ENCODE results near the gene OR6K6. TPM values are rescaled to one million over a fixed set of nuclear protein-coding genes. Genes with fewer than 3 reads are reported as not detected.
A peak's percentile ranks its signal among the peaks of the same experiment; 100 is the strongest.

Gene OR6K6
- total RNA-seq, 1 donor from 2014 or later = not detected

DNA sequence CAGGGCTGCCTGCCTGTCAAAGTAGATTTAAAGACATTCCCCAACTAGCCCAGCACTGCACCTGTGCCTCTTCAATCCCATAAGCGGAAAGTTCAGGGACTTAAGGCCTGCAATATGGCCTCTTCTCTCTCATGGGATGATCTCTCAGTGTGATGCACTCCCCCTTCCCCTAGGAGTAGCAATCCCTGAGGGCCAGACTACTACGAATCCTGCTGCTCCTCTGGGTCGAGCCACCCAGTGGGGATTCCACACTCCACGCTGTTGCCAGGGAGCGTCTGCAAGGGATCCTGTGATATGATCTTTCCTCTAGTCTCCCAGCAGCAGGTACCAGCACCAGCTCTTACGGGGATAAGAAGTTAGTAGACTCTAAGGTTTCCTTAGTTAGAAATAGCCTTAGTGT, 39.7 kb downstream of the OR6K6 start:
- Mint-ChIP-seq H3K4me1 (peaks cover 9% of the 10 kb centered on the region), H3K9me3 (no peaks in the 10 kb centered on the region), H3K27ac (no peak overlapping the region), H3K36me3 (no peaks in the 10 kb centered on the region), H3K4me3 (no peak overlapping the region), H3K27me3 (ENCODE audit: insufficient read depth, low read depth) (peaks cover 2% of the 10 kb centered on the region)
- TF ChIP-seq, protein P1, sequence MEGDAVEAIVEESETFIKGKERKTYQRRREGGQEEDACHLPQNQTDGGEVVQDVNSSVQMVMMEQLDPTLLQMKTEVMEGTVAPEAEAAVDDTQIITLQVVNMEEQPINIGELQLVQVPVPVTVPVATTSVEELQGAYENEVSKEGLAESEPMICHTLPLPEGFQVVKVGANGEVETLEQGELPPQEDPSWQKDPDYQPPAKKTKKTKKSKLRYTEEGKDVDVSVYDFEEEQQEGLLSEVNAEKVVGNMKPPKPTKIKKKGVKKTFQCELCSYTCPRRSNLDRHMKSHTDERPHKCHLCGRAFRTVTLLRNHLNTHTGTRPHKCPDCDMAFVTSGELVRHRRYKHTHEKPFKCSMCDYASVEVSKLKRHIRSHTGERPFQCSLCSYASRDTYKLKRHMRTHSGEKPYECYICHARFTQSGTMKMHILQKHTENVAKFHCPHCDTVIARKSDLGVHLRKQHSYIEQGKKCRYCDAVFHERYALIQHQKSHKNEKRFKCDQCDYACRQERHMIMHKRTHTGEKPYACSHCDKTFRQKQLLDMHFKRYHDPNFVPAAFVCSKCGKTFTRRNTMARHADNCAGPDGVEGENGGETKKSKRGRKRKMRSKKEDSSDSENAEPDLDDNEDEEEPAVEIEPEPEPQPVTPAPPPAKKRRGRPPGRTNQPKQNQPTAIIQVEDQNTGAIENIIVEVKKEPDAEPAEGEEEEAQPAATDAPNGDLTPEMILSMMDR (IDR thresholded peaks at IDR 0.05) = no peak
- TF ChIP-seq EZH2 (IDR thresholded peaks at IDR 0.05) (no peak), EZH2phosphoT487 (IDR thresholded peaks at IDR 0.05) (no peak)
- H3K4me1 ChIP-seq = no peaks in the 10 kb centered on the region
- peak overlapping the region; percentile 27 for H2AFZ ChIP-seq (replicated peaks)
- no peak overlapping the region for H3K27ac ChIP-seq
- H3K9me3 ChIP-seq (ENCODE audit: low read depth) = no peaks in the 10 kb centered on the region
- DNase-seq (ENCODE audit: low spot score) = no peak
- no peak overlapping the region for H3K4me2 ChIP-seq
- H3K79me2 ChIP-seq (ENCODE audit: low read depth) = no peaks in the 10 kb centered on the region
- H4K20me1 ChIP-seq (ENCODE audit: low read depth) = no peaks in the 10 kb centered on the region
- H3F3A ChIP-seq (ENCODE audit: low read depth) = no peaks in the 10 kb centered on the region
- no peaks in the 10 kb centered on the region for H3K36me3 ChIP-seq
- H3K4me3 ChIP-seq = no peak overlapping the region
- no peaks in the 10 kb centered on the region for H3K27me3 ChIP-seq
- H3K9ac ChIP-seq = no peak overlapping the region

DNA sequence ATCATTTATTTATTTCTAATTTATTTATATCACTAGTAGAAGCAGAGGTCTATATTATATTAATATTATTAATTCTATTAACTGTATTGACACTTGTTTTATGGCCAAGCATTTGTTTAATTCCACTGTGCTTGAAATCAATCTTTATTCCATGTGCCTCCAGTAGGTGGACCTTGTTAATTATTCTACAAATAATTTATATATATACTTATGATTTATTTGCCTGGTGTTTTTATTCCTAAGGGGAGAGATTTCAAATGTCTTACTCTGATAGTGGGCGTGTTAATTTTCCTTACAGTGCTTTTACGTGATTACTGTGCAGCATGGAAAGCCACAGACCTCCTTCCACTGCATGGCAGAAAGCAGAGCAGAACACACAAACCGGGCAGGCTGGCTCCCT, 44.0 kb downstream of the OR6K6 start:
- Mint-ChIP-seq H3K9me3 (no peaks in the 10 kb centered on the region), H3K4me1 (peaks cover 9% of the 10 kb centered on the region), H3K36me3 (no peaks in the 10 kb centered on the region), H3K27ac (no peak overlapping the region), H3K4me3 (no peak overlapping the region), H3K27me3 (ENCODE audit: insufficient read depth, low read depth) (peaks cover 2% of the 10 kb centered on the region)
- no peak for DNase-seq (ENCODE audit: low spot score)
- no peak overlapping the region for H3K4me2 ChIP-seq
- H4K20me1 ChIP-seq (ENCODE audit: low read depth) = no peaks in the 10 kb centered on the region
- TF ChIP-seq, protein P1 (IDR thresholded peaks at IDR 0.05) = peak; percentile 20
- TF ChIP-seq EZH2phosphoT487 (IDR thresholded peaks at IDR 0.05) = no peak
- TF ChIP-seq EZH2 (IDR thresholded peaks at IDR 0.05) = no peak
- no peak overlapping the region for H3K4me3 ChIP-seq
- H3K79me2 ChIP-seq (ENCODE audit: low read depth) = no peaks in the 10 kb centered on the region
- no peaks in the 10 kb centered on the region for H3K36me3 ChIP-seq
- H2AFZ ChIP-seq (replicated peaks) = no peak overlapping the region
- no peak overlapping the region for H3K27ac ChIP-seq
- H3K27me3 ChIP-seq = no peaks in the 10 kb centered on the region
- no peaks in the 10 kb centered on the region for H3K9me3 ChIP-seq (ENCODE audit: low read depth)
- no peaks in the 10 kb centered on the region for H3F3A ChIP-seq (ENCODE audit: low read depth)
- no peak overlapping the region for H3K9ac ChIP-seq
- no peaks in the 10 kb centered on the region for H3K4me1 ChIP-seq

DNA sequence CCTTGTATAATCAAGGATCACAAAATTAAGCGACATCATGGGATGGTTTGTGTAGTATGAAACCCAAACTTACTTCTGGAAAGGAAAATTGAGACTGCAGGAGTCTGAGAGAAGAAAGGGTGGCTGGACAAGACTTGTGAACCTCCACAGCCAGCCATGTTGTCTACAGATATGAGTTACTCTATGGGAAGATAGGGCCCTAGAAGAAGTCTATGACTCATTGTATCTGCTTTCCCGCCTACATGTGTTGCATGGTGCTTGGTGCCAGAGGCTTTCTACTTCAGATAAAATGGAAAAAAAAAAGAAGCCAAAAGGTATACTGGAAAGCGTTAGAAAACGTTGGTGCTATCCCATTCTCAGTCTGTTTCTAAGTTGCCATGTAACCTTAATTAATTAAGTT, 45.2 kb downstream of the OR6K6 start:
- Histone ChIP-seq H2AFZ (replicated peaks) (no peak overlapping the region), H3K27me3 (no peaks in the 10 kb centered on the region), H3K9ac (no peak overlapping the region), H3F3A (ENCODE audit: low read depth) (no peaks in the 10 kb centered on the region), H3K4me3 (no peak overlapping the region), H3K4me1 (no peaks in the 10 kb centered on the region), H3K4me2 (no peak overlapping the region), H4K20me1 (ENCODE audit: low read depth) (no peaks in the 10 kb centered on the region), H3K79me2 (ENCODE audit: low read depth) (no peaks in the 10 kb centered on the region), H3K27ac (no peak overlapping the region), H3K9me3 (ENCODE audit: low read depth) (no peaks in the 10 kb centered on the region), H3K36me3 (no peaks in the 10 kb centered on the region)
- TF ChIP-seq EZH2phosphoT487 (IDR thresholded peaks at IDR 0.05) = no peak
- TF ChIP-seq, protein P1 (IDR thresholded peaks at IDR 0.05) = no peak
- TF ChIP-seq EZH2 (IDR thresholded peaks at IDR 0.05) = no peak
- no peaks in the 10 kb centered on the region for H3K36me3 Mint-ChIP-seq
- no peaks in the 10 kb centered on the region for H3K27me3 Mint-ChIP-seq (ENCODE audit: insufficient read depth, low read depth)
- no peak overlapping the region for H3K27ac Mint-ChIP-seq
- H3K4me1 Mint-ChIP-seq = peaks cover under 1% of the 10 kb centered on the region
- no peaks in the 10 kb centered on the region for H3K9me3 Mint-ChIP-seq
- no peak for DNase-seq (ENCODE audit: low spot score)
- H3K4me3 Mint-ChIP-seq = no peak overlapping the region

Measured in neural progenitor cell (in vitro differentiated cells).